DND-41 (cell line): Measurements from ENCODE around the gene HHEX.
A peak's percentile ranks its signal among the peaks of the same experiment; 100 is the strongest.

ENCODE experiments used
- ATAC-seq: fragments of 200-7000 bp; cut with Tn5 transposase; 3 replicates; pipeline ENCODE4 v1.9.1; 2021; ENCODE audit warnings: low read depth; ENCODE audit not compliant: insufficient read depth
- DNase-seq: peaks from one replicate; pipeline ENCODE4 v3.0.0-alpha.2; 2020
- H2AFZ ChIP-seq: 2 replicates; pipeline ENCODE4 v1.6.0; 2012; ENCODE audit warnings: low read depth, low read length
- H3K27ac ChIP-seq: 2 replicates; pipeline ENCODE4 v1.5.1; 2012; ENCODE audit warnings: low read length, inconsistent platforms
- H3K27me3 ChIP-seq: fragments of 200-600 bp; sonication (generic); 2 replicates; pipeline ENCODE4 v1.6.0; 2012; ENCODE audit warnings: low read length, mild to moderate bottlenecking, inconsistent platforms; ENCODE audit not compliant: insufficient read depth, poor library complexity
- H3K36me3 ChIP-seq: 2 replicates; pipeline ENCODE4 v1.5.1; 2012; ENCODE audit warnings: low read length, inconsistent platforms; ENCODE audit not compliant: insufficient read depth
- H3K4me1 ChIP-seq: 2 replicates; pipeline ENCODE4 v1.5.1; 2012; ENCODE audit warnings: mild to moderate bottlenecking, low read length; ENCODE audit not compliant: insufficient read depth
- H3K4me2 ChIP-seq: 2 replicates; pipeline ENCODE4 v1.6.0; 2012; ENCODE audit warnings: mild to moderate bottlenecking, moderate library complexity, low read length, inconsistent platforms; ENCODE audit not compliant: insufficient read depth
- H3K4me3 ChIP-seq, 2 experiments: fragments of 200-600 bp in 1 of 2; shearing (Covaris generic) in 1 of 2; 2 replicates each; pipeline ENCODE4 v1.5.1; 2012 to 2016; ENCODE audit warnings: inconsistent platforms in 2 of 2, low read length in 2 of 2, mild to moderate bottlenecking in 2 of 2, low read depth in 1 of 2, moderate library complexity in 1 of 2
- H3K79me2 ChIP-seq: 2 replicates; pipeline ENCODE4 v1.6.0; 2012; ENCODE audit warnings: low read length, inconsistent platforms; ENCODE audit not compliant: insufficient read depth
- H3K9ac ChIP-seq: 2 replicates; pipeline ENCODE4 v1.6.0; 2012; ENCODE audit warnings: low read depth, mild to moderate bottlenecking, inconsistent platforms, low read length, moderate library complexity
- H3K9me3 ChIP-seq: 2 replicates; pipeline ENCODE4 v1.5.1; 2012; ENCODE audit warnings: low read length, moderate library complexity, mild to moderate bottlenecking, inconsistent platforms; ENCODE audit not compliant: insufficient read depth, severe bottlenecking
- H4K20me1 ChIP-seq: 2 replicates; pipeline ENCODE4 v1.6.0; 2012; ENCODE audit warnings: low read length; ENCODE audit not compliant: insufficient read depth
- CTCF ChIP-seq: IDR thresholded peaks from 2 replicates; pipeline ENCODE4 v1.5.1; 2012; ENCODE audit warnings: borderline replicate concordance, low read length, moderate library complexity, mild to moderate bottlenecking; ENCODE audit not compliant: poor library complexity, severe bottlenecking; ENCODE audit errors: extremely low read depth
- EZH2 ChIP-seq: IDR thresholded peaks from 3 replicates; pipeline ENCODE4 v1.6.1; 2012; ENCODE audit warnings: borderline replicate concordance, low read depth, mild to moderate bottlenecking, moderate library complexity, low read length, inconsistent platforms; ENCODE audit not compliant: severe bottlenecking

The HHEX gene

DNA sequence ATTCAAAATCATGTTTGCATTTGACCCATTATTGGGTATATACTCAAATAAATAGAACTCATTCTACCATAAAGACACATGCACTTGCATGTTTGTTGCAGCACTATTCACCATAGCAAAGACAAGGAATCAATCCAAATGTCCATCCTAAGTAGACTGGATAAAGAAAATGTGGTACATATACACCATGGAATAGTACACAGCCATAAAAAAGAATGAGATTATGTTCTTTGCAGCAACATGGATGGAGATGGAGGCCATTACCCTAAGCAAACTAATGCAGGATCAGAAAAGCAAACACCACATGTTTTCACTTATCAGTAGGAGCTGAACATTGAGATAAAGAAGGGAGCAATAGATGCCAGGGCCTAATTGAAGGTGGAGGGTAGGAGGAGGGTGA is 12.0 kb upstream of the HHEX start:
- no peaks in the 10 kb centered on the region for H3K27me3 ChIP-seq
- H3K4me2 ChIP-seq, result no peak overlapping the region
- no peaks in the 10 kb centered on the region for H3K9me3 ChIP-seq
- TF ChIP-seq EZH2 (no peak), CTCF (no peak)
- no peaks in the 10 kb centered on the region for H4K20me1 ChIP-seq
- no peak overlapping the region for H3K4me3 ChIP-seq
- no peak overlapping the region for H3K9ac ChIP-seq
- DNase-seq, result no peak
- no peak overlapping the region for H3K27ac ChIP-seq
- no peaks in the 10 kb centered on the region for H3K4me1 ChIP-seq
- no peaks in the 10 kb centered on the region for H3K79me2 ChIP-seq
- H3K36me3 ChIP-seq, result no peaks in the 10 kb centered on the region
- ATAC-seq, result no peak
- H2AFZ ChIP-seq, result no peak overlapping the region

GRCh38 chr10:92678206-92678605 is 11.5 kb upstream of the HHEX start:
- Histone ChIP-seq H3K27ac (no peak overlapping the region), H3K36me3 (no peaks in the 10 kb centered on the region), H3K9ac (no peak overlapping the region), H3K9me3 (no peaks in the 10 kb centered on the region), H3K4me2 (no peak overlapping the region), H4K20me1 (no peaks in the 10 kb centered on the region), H2AFZ (no peak overlapping the region), H3K4me3 (no peak overlapping the region), H3K79me2 (no peaks in the 10 kb centered on the region), H3K4me1 (no peaks in the 10 kb centered on the region), H3K27me3 (no peaks in the 10 kb centered on the region)
- ATAC-seq (no peak), DNase-seq (no peak)
- TF ChIP-seq CTCF (no peak), EZH2 (no peak)

GRCh38 chr10:92681306-92681834 is 8.4 kb upstream of the HHEX start:
- H3K4me2 ChIP-seq, result no peak overlapping the region
- DNase-seq, result no peak

More at GRCh38 chr10:92681306-92681834, 8.4 kb upstream of the HHEX start:
- Histone ChIP-seq H3K4me1 (no peaks in the 10 kb centered on the region), H3K27ac (no peak overlapping the region), H2AFZ (no peak overlapping the region), H3K4me3 (no peak overlapping the region), H3K9me3 (no peaks in the 10 kb centered on the region), H3K36me3 (no peaks in the 10 kb centered on the region), H3K27me3 (no peaks in the 10 kb centered on the region), H3K9ac (no peak overlapping the region), H3K79me2 (no peaks in the 10 kb centered on the region), H4K20me1 (no peaks in the 10 kb centered on the region)
- TF ChIP-seq CTCF (no peak), EZH2 (no peak)
- peak; percentile 29; the same call in 1 of the 3 replicates for ATAC-seq
